Activated CD4-positive, alpha-beta T cell treated with anti-CD3 and anti-CD28 coated beads, Interleukin-2, amount 50 U/mL, for 48 hours (primary cell): ENCODE results near the gene DNASE2B.

ENCODE experiments used
- DNase-seq, 2 experiments: peaks; one replicate each; pipeline ENCODE4 v3.0.0-alpha.2; 2020

Gene DNASE2B, protein sequence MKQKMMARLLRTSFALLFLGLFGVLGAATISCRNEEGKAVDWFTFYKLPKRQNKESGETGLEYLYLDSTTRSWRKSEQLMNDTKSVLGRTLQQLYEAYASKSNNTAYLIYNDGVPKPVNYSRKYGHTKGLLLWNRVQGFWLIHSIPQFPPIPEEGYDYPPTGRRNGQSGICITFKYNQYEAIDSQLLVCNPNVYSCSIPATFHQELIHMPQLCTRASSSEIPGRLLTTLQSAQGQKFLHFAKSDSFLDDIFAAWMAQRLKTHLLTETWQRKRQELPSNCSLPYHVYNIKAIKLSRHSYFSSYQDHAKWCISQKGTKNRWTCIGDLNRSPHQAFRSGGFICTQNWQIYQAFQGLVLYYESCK

GRCh38 chr1:84398175-84399155, at the start of gene DNASE2B:
Gene DNASE2B, plus strand, starts transcription at chr1:84398484. Its CDS starts 81 bp downstream, at chr1:84398565.
- DNase-seq = no peak

GRCh38 chr1:84348759-84349158, 49.5 kb upstream of the DNASE2B start:
- no peak for DNase-seq

- DNase-seq = no peak
These were observed 48.2 kb upstream of the DNASE2B start for GRCh38 chr1:84350104-84350503.

- DNase-seq = no peak
These were observed 47.7 kb upstream of the DNASE2B start for GRCh38 chr1:84350550-84350949.

DNA sequence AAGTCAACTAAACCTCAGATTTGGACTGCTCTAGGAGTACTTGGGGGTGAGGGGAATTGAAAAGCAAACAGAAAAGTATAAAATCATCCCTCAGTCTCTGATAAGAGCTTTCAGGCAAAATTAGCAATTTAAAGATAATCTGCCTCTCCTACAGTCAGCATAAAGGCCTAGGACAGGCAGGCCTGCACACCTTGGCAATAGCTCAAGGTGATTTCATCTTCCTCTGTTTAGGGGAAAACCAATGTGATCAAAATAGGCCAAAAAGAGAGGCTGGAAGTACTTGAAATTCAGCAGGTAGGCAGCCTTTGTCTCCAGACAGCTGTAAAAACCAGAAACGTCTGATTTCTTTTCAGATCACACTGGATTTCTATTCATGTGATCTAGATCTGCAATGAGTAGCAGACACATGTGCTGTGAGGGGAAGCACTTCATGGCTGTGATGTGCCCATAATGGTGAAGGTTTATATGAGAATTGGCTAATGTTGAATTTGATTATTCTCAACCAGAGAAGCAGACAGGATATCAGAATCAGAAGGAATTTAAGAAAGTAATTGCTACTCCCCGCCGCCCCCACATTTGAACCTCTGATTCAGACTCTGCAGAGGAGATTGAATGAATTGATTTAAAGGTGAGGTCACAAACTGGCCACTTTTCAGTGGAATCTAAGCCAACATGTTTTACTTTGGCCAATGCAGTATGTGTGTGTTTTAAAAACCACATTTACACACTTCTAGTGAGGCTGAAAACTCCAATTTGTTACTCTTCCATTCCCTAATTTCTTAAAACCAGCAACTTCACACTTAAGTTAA, 45.8 kb upstream of the DNASE2B start:
- no peak for DNase-seq

DNA sequence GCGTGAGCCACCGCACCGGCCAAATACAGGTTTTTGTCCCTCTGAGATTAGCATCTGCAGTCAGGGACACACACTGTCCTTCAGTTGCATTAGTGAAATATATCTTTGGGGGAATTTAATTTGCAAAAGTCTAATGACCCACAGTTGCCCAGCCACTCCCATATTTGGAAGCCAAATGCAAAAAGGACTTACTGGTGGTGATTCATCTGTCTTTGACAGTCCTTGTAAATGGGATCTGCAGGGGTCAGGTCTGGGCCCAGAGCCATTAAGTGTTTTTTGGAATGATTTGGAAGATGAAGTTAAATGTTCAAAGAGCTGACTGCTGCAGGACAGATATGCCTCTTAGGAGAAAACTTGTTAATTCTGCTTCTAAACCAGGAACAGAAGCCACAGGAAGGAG, 44.6 kb upstream of the DNASE2B start:
- no peak for DNase-seq

GRCh38 chr1:84355556-84355955, 42.7 kb upstream of the DNASE2B start:
- no peak for DNase-seq

DNA sequence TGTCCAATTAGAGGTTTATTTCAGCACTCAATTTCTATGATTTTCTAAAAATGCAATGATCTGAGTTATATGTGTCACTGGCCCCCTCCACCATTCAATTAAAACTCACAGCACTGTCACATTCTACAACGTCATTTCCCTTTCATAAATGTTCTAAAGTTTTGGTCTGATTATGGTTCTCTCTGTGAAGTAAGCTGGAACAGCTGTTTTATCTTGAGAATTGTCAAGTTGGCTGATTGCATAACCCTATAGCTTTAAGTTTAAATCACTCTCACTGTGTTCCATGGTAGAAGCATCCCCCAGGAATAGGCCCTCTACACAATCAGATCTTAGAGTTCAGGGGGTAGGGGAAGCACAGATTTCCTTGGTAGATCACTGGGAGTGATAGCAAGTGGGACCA, 41.4 kb upstream of the DNASE2B start:
- no peak for DNase-seq

DNA sequence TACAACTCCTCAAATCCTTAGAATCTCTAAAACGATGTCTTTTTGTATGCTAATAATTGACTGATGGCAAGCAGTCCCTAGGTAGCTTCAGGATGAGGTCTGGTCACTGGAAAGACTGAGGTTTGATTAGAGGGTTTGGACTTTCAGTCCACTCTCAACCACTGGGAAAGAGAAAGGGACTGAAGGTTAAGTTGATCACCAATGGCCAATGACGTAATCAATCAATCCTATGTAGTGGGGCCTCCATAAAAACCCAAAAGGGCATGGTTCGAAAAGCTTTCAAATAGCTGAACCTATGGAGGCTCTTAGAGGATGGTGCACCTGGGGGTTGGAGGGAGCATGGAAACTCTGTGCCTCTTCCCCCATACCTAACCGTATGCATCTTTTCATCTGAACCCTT, 39.6 kb upstream of the DNASE2B start:
- DNase-seq = no peak

GRCh38 chr1:84360316-84360715, 38.0 kb upstream of the DNASE2B start:
- no peak for DNase-seq

GRCh38 chr1:84361796-84362195, 36.5 kb upstream of the DNASE2B start:
- no peak for DNase-seq

- no peak for DNase-seq
These were observed 35.3 kb upstream of the DNASE2B start for GRCh38 chr1:84363019-84363418.

GRCh38 chr1:84363622-84364021, 34.7 kb upstream of the DNASE2B start:
- no peak for DNase-seq

DNA sequence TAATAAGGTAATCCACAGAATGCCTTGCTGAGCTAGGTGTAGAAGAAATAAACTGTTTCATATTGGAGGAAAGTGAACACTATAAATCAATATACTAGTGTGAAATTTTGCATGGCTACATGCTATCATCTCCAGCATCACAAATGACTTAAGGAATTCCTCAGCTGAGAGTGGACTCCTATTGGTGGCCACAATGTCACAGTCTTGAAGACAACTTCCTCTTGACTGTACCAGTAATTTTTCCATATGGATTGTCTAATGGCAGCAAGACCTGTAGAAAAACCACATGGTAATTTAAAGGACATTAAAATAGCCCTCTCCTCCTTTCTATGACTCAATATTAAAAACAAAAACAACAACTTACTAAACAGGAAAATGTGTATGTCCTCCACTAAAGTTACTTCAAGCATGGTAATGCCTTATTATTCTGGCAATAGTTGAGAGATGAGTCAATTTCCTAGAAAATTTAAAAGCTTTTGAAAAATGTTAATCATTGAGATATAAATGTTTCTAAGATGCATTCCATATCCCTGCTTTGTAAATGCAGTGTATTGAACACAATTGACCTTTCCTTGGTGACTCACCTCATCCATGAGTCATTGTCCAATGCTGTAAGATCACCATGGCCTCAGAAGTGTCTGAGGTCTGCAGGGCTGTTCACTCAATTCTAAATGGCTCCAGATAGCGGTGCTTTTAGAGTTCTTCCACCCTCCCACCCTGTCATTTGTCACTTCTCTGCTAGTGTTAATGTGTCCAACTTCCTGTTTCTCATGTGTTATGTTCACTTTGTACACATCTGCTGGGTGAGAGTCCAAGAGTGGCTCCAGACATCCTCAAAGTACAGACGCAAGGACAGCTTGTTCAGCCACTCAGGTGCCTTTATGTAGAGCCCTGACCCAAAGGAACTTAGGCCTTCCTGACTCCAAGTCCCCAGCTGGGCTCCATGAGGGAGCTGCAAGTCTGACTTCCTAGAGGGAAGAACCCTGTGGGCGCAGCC, 32.8 kb upstream of the DNASE2B start:
- no peak for DNase-seq

DNA sequence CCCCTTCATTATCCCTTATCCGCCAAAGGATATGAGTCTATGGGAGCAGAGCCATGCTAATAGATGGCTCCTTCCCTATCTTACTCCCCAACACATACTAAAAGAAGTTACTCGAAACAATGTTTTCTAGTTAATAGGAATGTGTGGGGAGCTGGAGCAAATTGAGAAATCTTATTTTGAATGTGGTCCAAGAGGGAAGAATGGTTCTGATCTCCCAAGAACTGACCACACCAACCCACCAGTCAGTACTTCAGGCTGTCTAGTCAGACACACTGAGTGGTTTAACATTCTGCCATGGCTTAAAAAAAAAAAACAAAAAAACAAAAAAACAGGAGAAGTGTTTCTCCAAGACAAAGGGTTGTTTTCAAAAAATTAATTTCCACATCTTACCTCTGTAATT, 31.5 kb upstream of the DNASE2B start:
- DNase-seq = no peak

- no peak for DNase-seq
These were observed 31.1 kb upstream of the DNASE2B start for GRCh38 chr1:84367219-84367618.

DNA sequence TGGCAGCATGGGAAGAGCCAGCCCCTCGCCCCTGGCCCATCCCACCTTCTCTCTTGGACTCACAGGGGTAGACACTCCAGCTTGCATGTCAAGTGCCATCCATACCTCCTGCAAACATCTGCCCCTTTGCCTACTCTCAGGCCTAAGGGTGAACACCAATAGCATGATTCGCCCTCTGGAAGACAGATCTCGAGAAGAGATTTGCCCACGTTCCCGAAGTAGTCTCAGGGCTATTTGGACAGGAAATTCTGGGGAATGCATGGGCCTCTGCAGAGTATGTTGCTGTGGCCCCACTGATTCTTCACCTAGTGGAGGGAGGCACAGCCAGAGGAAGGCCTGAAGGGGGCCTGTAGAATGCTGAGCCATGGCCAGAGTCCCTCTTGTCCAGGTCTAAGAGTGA, 29.8 kb upstream of the DNASE2B start:
- DNase-seq = no peak

- no peak for DNase-seq
These were observed 28.0 kb upstream of the DNASE2B start for GRCh38 chr1:84370266-84370665.

GRCh38 chr1:84370831-84371394, 27.4 kb upstream of the DNASE2B start:
- no peak for DNase-seq

DNA sequence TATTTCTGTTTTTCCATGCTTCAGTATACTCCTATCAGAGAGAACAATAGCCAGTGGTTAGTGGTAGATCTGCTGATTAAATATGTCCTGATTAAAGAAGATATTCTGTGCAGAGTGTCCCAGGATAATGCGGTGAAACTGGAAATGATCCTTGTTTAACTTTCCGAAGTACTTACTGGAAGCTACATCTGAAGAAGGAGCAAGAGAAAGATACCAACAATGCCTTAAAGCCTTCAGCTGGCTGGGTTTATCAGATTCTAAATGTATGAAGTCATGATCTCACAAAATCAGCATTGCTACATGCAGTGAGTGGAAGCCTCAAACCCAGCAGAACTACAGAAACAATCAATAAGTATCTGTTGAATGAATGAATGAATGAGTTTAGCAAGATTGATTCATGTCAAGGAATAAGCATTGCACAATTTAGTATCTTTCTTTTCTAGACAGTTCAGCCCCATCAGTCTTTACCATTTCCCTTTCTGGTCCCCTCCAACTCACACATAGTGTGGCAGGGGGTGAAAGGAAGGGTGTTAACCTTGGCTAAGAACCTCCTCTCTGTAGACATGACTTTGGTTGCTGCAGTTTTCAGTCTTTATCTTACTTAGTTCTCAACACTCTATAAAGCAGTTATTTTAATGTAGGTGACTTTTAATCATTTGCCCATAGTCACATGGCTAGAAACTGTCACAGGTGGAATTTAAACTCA, 24.7 kb upstream of the DNASE2B start:
- no peak for DNase-seq
